Osteocyte (in vitro differentiated cells): ENCODE data around the gene FBN1. TPM values are rescaled to one million over a fixed set of nuclear protein-coding genes. Genes with fewer than 3 reads are reported as not detected.

Experiments used
- DNase-seq: peaks from one replicate; pipeline ENCODE4 v3.0.0; 2021; ENCODE audit warnings: mixed read lengths; ENCODE audit not compliant: unreplicated experiment; ENCODE audit errors: extremely low spot score
- H3K27ac Mint-ChIP-seq: one replicate; pipeline ENCODE4 v1.8.0; 2021; ENCODE audit warnings: mild to moderate bottlenecking, mixed read lengths; ENCODE audit not compliant: unreplicated experiment
- H3K27me3 Mint-ChIP-seq: one replicate; pipeline ENCODE4 v1.8.0; 2021; ENCODE audit warnings: mixed read lengths; ENCODE audit not compliant: unreplicated experiment
- H3K36me3 Mint-ChIP-seq: one replicate; pipeline ENCODE4 v1.8.0; 2021; ENCODE audit warnings: mixed read lengths; ENCODE audit not compliant: unreplicated experiment
- H3K4me1 Mint-ChIP-seq: one replicate; pipeline ENCODE4 v1.8.0; 2021; ENCODE audit warnings: mixed read lengths; ENCODE audit not compliant: unreplicated experiment
- H3K4me3 Mint-ChIP-seq: one replicate; pipeline ENCODE4 v1.8.0; 2021; ENCODE audit warnings: mild to moderate bottlenecking, moderate library complexity, mixed read lengths; ENCODE audit not compliant: unreplicated experiment
- H3K9me3 Mint-ChIP-seq: one replicate; pipeline ENCODE4 v1.8.0; 2021; ENCODE audit warnings: mixed read lengths; ENCODE audit not compliant: unreplicated experiment
- total RNA-seq: library from RNA; stranded (reverse); gene quantifications from 2 replicates; pipeline ENCODE4 v1.2.1, GENCODE V29; 2021
- TF ChIP-seq, protein P1 (sequence below): fragments of 200-600 bp; sonication (generic); IDR thresholded peaks from 2 replicates; pipeline ENCODE4 v1.5.0; 2021; ENCODE audit warnings: antibody characterized with exemption, mild to moderate bottlenecking, moderate library complexity

The FBN1 gene
- total RNA-seq, 1 donor from 2014 or later = 1,012 TPM

DNA sequence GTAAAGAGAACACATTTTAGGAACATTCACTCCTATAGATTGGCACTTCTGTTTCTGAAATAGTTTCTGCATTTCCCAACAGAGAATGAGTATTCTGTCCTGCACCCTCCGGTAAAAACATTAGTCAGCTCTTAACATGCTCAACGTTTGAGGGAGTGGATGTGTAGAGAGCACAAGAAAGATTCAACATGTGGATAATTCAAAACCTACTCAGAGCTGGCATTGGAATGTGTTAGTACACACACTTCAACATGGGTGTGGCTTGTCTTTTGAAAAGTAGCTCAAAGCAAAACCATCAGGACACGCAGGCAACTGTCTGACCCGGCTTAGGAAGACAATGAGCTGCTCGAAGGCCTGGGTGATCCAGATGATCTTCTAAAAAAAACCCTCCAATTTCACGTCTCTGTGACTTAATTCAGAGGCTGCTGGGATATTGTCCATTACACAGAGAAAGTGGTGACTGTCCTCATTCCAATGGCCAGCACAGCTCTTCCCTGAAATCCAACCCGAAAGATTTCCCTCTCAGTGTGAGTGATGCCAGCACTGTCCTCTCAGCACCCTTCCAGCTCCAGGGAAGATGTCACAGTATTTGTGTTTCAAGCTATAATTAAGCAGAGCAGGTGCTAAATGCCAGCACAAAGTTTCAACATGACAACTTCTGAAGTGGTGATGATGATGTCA, 18.1 kb downstream of the FBN1 start:
- Mint-ChIP-seq H3K36me3 (peaks cover 41% of the 10 kb centered on the region), H3K27ac (peak overlapping the region; percentile 95), H3K4me1 (peaks cover 85% of the 10 kb centered on the region)

DNA sequence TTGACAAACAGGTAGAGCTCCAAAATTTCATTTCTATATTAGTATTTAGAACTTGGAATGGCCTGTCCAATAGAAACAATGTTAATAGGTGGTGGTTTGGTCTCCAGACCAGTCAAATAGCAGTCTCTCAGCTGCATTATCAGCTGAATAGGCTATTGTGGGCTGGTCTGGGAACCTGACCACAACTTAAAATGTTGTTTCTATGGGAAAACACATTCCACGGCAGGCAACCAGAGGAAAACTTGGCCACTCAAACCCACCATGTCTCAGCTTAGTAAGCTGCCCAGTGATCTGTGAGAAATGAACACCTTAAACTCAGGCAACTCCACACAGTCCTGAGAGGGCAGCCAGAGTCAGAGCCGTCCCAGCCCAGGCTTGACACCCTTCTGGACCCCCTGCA, 20.4 kb downstream of the FBN1 start:
- peak overlapping the region; percentile 95 for H3K27ac Mint-ChIP-seq
- TF ChIP-seq, protein P1, sequence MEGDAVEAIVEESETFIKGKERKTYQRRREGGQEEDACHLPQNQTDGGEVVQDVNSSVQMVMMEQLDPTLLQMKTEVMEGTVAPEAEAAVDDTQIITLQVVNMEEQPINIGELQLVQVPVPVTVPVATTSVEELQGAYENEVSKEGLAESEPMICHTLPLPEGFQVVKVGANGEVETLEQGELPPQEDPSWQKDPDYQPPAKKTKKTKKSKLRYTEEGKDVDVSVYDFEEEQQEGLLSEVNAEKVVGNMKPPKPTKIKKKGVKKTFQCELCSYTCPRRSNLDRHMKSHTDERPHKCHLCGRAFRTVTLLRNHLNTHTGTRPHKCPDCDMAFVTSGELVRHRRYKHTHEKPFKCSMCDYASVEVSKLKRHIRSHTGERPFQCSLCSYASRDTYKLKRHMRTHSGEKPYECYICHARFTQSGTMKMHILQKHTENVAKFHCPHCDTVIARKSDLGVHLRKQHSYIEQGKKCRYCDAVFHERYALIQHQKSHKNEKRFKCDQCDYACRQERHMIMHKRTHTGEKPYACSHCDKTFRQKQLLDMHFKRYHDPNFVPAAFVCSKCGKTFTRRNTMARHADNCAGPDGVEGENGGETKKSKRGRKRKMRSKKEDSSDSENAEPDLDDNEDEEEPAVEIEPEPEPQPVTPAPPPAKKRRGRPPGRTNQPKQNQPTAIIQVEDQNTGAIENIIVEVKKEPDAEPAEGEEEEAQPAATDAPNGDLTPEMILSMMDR = no peak
- H3K4me3 Mint-ChIP-seq = no peak overlapping the region
- no peak for DNase-seq
- H3K36me3 Mint-ChIP-seq = peaks cover 30% of the 10 kb centered on the region
- peaks cover 79% of the 10 kb centered on the region for H3K4me1 Mint-ChIP-seq
- no peaks in the 10 kb centered on the region for H3K27me3 Mint-ChIP-seq
- H3K9me3 Mint-ChIP-seq = no peaks in the 10 kb centered on the region

More for the DNA sequence above, 18.1 kb downstream of the FBN1 start:
- Mint-ChIP-seq H3K9me3 (no peaks in the 10 kb centered on the region), H3K27me3 (no peaks in the 10 kb centered on the region), H3K4me3 (peak overlapping the region; percentile 41)
- TF ChIP-seq, protein P1 = no peak
- DNase-seq = no peak

DNA sequence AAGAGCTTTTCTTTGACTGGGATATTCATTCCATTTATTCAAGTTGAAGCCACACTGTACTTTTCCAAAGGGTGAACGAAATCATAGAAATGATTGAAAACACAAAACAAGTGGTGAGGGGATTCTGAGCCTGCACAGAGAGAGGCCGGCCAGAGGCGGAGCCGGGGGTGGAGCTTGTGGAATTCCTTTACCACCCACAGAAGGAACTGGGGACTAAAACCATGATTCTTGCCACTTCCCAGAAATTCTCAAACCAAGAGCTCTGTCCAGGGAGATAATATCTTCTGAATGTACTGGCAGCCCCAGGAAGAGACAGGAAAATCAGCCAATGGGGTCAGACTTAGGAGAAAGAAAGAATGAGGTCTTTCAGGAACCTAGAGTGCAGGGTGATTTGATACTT, 20.8 kb downstream of the FBN1 start:
- Mint-ChIP-seq H3K36me3 (peaks cover 30% of the 10 kb centered on the region), H3K4me1 (peaks cover 79% of the 10 kb centered on the region), H3K27me3 (no peaks in the 10 kb centered on the region), H3K27ac (peak overlapping the region; percentile 37), H3K4me3 (no peak overlapping the region), H3K9me3 (no peaks in the 10 kb centered on the region)
- TF ChIP-seq, protein P1 = no peak
- DNase-seq = no peak

GRCh38 chr15:48623456-48623855, 22.1 kb downstream of the FBN1 start:
- Mint-ChIP-seq H3K27ac (peak overlapping the region; percentile 58), H3K4me1 (peaks cover 78% of the 10 kb centered on the region), H3K27me3 (no peaks in the 10 kb centered on the region)

GRCh38 chr15:48622237-48622636, 23.3 kb downstream of the FBN1 start:
- Mint-ChIP-seq H3K27ac (peak overlapping the region; percentile 61), H3K4me1 (peaks cover 78% of the 10 kb centered on the region), H3K4me3 (no peak overlapping the region), H3K27me3 (no peaks in the 10 kb centered on the region), H3K9me3 (no peaks in the 10 kb centered on the region), H3K36me3 (peaks cover 31% of the 10 kb centered on the region)
- DNase-seq = no peak
- TF ChIP-seq, protein P1 = no peak

More at GRCh38 chr15:48623456-48623855, 22.1 kb downstream of the FBN1 start:
- DNase-seq = no peak
- TF ChIP-seq, protein P1 = no peak
- H3K9me3 Mint-ChIP-seq = no peaks in the 10 kb centered on the region
- peaks cover 33% of the 10 kb centered on the region for H3K36me3 Mint-ChIP-seq
- no peak overlapping the region for H3K4me3 Mint-ChIP-seq
